ENCODE results near the gene DPP4. TPM values are rescaled to one million over a fixed set of nuclear protein-coding genes. Genes with fewer than 3 reads are reported as not detected.

DPP4 gene
- polyA plus RNA-seq (2011; rRNA removed) (10.3 and 22.3 TPM in 2 replicates), polyA minus RNA-seq (2011; rRNA and poly(A)+ RNA removed) (6.9 and 11.4 TPM in 2 replicates)

GRCh38 chr2:162073888-162074631 lies at the start of gene DPP4:
DPP4 (minus strand) TSS chr2:162074215; CDS start chr2:162073981, 234 bp downstream.
- H3K27me3 ChIP-seq (ENCODE audit: control insufficient read depth, insufficient read depth, low read length) = no peaks in the 10 kb centered on the region
- POLR2A ChIA-PET = no interaction called here
- no peaks in the 10 kb centered on the region for H3K36me3 ChIP-seq (ENCODE audit: control insufficient read depth, insufficient read depth, low read length)
- no peak for TF ChIP-seq CTCF (IDR thresholded peaks at IDR 0.05; ENCODE audit: insufficient read depth, low read depth, low read length)
- DNase-seq (ENCODE audit: low read depth) = no peak
- CTCF ChIA-PET = interaction anchor here (0.9 to 1.2 kb wide), 3 partner anchors 9 to 46 kb away, joined by 3 to 6 read pairs (median 5); no protein-coding TSS in a partner anchor
- peak within 1 kb of the TSS; percentile 59 for H3K4me3 ChIP-seq (ENCODE audit: low read depth, low read length)

- Histone ChIP-seq H3K36me3 (ENCODE audit: control insufficient read depth, insufficient read depth, low read length) (no peaks in the 10 kb centered on the region), H3K4me3 (ENCODE audit: low read depth, low read length) (no peak overlapping the region), H3K27me3 (ENCODE audit: control insufficient read depth, insufficient read depth, low read length) (no peaks in the 10 kb centered on the region)
- TF ChIP-seq CTCF (IDR thresholded peaks at IDR 0.05; ENCODE audit: insufficient read depth, low read depth, low read length) = no peak
- peak; percentile 47 for DNase-seq (ENCODE audit: low read depth)
- ChIA-PET CTCF (interaction anchor here (1.0 to 1.3 kb wide), 3 partner anchors 24 to 100 kb away, joined by 3 read pairs; no protein-coding TSS in a partner anchor), POLR2A (no interaction called here)
Observed at GRCh38 chr2:162118166-162119031, 44.4 kb upstream of the DPP4 start.

- CTCF ChIA-PET = interaction anchor here (1.5 kb wide), 1 partner anchor 108 kb away, joined by 5 read pairs; no protein-coding TSS in a partner anchor
Observed at GRCh38 chr2:162116352-162116751, 42.3 kb upstream of the DPP4 start.

GRCh38 chr2:162115076-162115475 lies 41.1 kb upstream of the DPP4 start:
- no peaks in the 10 kb centered on the region for H3K36me3 ChIP-seq (ENCODE audit: control insufficient read depth, insufficient read depth, low read length)
- no peak overlapping the region for H3K4me3 ChIP-seq (ENCODE audit: low read depth, low read length)
- ChIA-PET CTCF (no interaction called here), POLR2A (no interaction called here)
- TF ChIP-seq CTCF (IDR thresholded peaks at IDR 0.05; ENCODE audit: insufficient read depth, low read depth, low read length) = no peak
- no peak for DNase-seq (ENCODE audit: low read depth)
- no peaks in the 10 kb centered on the region for H3K27me3 ChIP-seq (ENCODE audit: control insufficient read depth, insufficient read depth, low read length)

More at GRCh38 chr2:162116352-162116751, 42.3 kb upstream of the DPP4 start:
- no peak overlapping the region for H3K4me3 ChIP-seq (ENCODE audit: low read depth, low read length)
- no peaks in the 10 kb centered on the region for H3K27me3 ChIP-seq (ENCODE audit: control insufficient read depth, insufficient read depth, low read length)
- POLR2A ChIA-PET = no interaction called here
- no peak for TF ChIP-seq CTCF (IDR thresholded peaks at IDR 0.05; ENCODE audit: insufficient read depth, low read depth, low read length)
- DNase-seq (ENCODE audit: low read depth) = no peak
- H3K36me3 ChIP-seq (ENCODE audit: control insufficient read depth, insufficient read depth, low read length) = no peaks in the 10 kb centered on the region

- no peak for DNase-seq (ENCODE audit: low read depth)
Observed at GRCh38 chr2:162114271-162114670, 40.3 kb upstream of the DPP4 start.

More at GRCh38 chr2:162114271-162114670, 40.3 kb upstream of the DPP4 start:
- no peak overlapping the region for H3K4me3 ChIP-seq (ENCODE audit: low read depth, low read length)
- no peak for TF ChIP-seq CTCF (IDR thresholded peaks at IDR 0.05; ENCODE audit: insufficient read depth, low read depth, low read length)
- ChIA-PET CTCF (no interaction called here), POLR2A (no interaction called here)
- H3K27me3 ChIP-seq (ENCODE audit: control insufficient read depth, insufficient read depth, low read length) = no peaks in the 10 kb centered on the region
- H3K36me3 ChIP-seq (ENCODE audit: control insufficient read depth, insufficient read depth, low read length) = no peaks in the 10 kb centered on the region
